NCI-H2029 (cell line): ENCODE data around the gene SLC39A6.
"Not testable (repeated sequence)": the region's sequence is repeated elsewhere in the genome, so short reads cannot be mapped to it uniquely, and the experiment has no call there.

Experiments used
- DNase-seq: peaks from one replicate; lab custom pipeline; 2025; lab: John Stamatoyannopoulos, UW

SLC39A6 gene

GRCh38 chr18:36129300-36130038 lies at the start of gene SLC39A6, which contains the start of gene ELP2:
Gene SLC39A6 (minus strand): TSS chr18:36129340. CDS start chr18:36127007, 2,333 bp downstream.
Gene ELP2 (plus strand): TSS chr18:36129899. CDS start chr18:36129934, 35 bp downstream.
- DNase-seq, result peak; percentile 92

- no peak for DNase-seq
These were observed 48.8 kb upstream of the SLC39A6 start for GRCh38 chr18:36177913-36178312.

- no peak for DNase-seq
These were observed 47.6 kb upstream of the SLC39A6 start for GRCh38 chr18:36176711-36177110.

GRCh38 chr18:36176177-36176584 lies 47.0 kb upstream of the SLC39A6 start:
- DNase-seq, result no peak

GRCh38 chr18:36175481-36175880 lies 46.3 kb upstream of the SLC39A6 start:
- DNase-seq, result no peak

GRCh38 chr18:36169938-36170337 lies 40.8 kb upstream of the SLC39A6 start:
- DNase-seq, result no peak

GRCh38 chr18:36168296-36168695 lies 39.2 kb upstream of the SLC39A6 start:
- DNase-seq, result not testable (repeated sequence)

- no peak for DNase-seq
These were observed 38.6 kb upstream of the SLC39A6 start for GRCh38 chr18:36167692-36168218.

- DNase-seq, result no peak
These were observed 33.8 kb upstream of the SLC39A6 start for GRCh38 chr18:36162981-36163380.

GRCh38 chr18:36160959-36161371 lies 31.8 kb upstream of the SLC39A6 start:
- no peak for DNase-seq

GRCh38 chr18:36158266-36158867 lies 29.2 kb upstream of the SLC39A6 start:
- no peak for DNase-seq

- DNase-seq, result no peak
These were observed 28.3 kb upstream of the SLC39A6 start for GRCh38 chr18:36157441-36157840.

- DNase-seq, result no peak
These were observed 27.0 kb upstream of the SLC39A6 start for GRCh38 chr18:36155851-36156757.

GRCh38 chr18:36153771-36154170 lies 24.6 kb upstream of the SLC39A6 start:
- DNase-seq, result no peak

GRCh38 chr18:36153203-36153602 lies 24.1 kb upstream of the SLC39A6 start:
- no peak for DNase-seq

- DNase-seq, result no peak
These were observed 23.6 kb upstream of the SLC39A6 start for GRCh38 chr18:36152781-36153180.

GRCh38 chr18:36149514-36150289 lies 20.6 kb upstream of the SLC39A6 start:
- no peak for DNase-seq

- no peak for DNase-seq
These were observed 14.3 kb upstream of the SLC39A6 start for GRCh38 chr18:36143391-36143790.

- DNase-seq, result no peak
These were observed 13.6 kb upstream of the SLC39A6 start for GRCh38 chr18:36142751-36143150.

GRCh38 chr18:36141576-36141975 lies 12.4 kb upstream of the SLC39A6 start:
- no peak for DNase-seq

GRCh38 chr18:36139245-36139644 lies 10.1 kb upstream of the SLC39A6 start:
- peak; percentile 29 for DNase-seq
